Uterus (tissue), 4 donors: Measurements from ENCODE around the gene RASGRP1. TPM values are rescaled to one million over a fixed set of nuclear protein-coding genes. Genes with fewer than 3 reads are reported as not detected.

Source experiments
- DNase-seq, 2 donors: peaks; one replicate each; pipeline ENCODE4 v3.0.0-alpha.2; 2019 to 2020
- H3K27ac ChIP-seq, 2 donors: fragments of 200-600 bp; sonication (generic); 1 replicate in 1 of 2; 2 replicates in 1 of 2; pipeline ENCODE4 v1.5.1; 2016 to 2018
- H3K27me3 ChIP-seq, 2 donors: fragments of 200-600 bp; sonication (generic); one replicate each; pipeline ENCODE4 v1.5.1; 2018 to 2019; ENCODE audit warnings: control low read depth in 1 of 2
- H3K36me3 ChIP-seq, 2 donors: fragments of 200-600 bp; sonication (generic); one replicate each; pipeline ENCODE4 v1.5.1; 2019; ENCODE audit warnings: control low read depth in 1 of 2
- H3K4me1 ChIP-seq, 2 donors: fragments of 200-600 bp; sonication (generic); one replicate each; pipeline ENCODE4 v1.5.1; 2018 to 2019; ENCODE audit warnings: control low read depth in 1 of 2
- H3K4me3 ChIP-seq, 2 donors: fragments of 200-600 bp; sonication (generic); 1 replicate in 1 of 2; 2 replicates in 1 of 2; pipeline ENCODE4 v1.5.1; 2018 to 2019; ENCODE audit warnings: mild to moderate bottlenecking in 1 of 2
- H3K9me3 ChIP-seq, 2 donors: fragments of 200-600 bp; sonication (generic); one replicate each; pipeline ENCODE4 v1.5.1; 2019; ENCODE audit warnings: control low read depth in 1 of 2
- POLR2A ChIP-seq, 2 donors: fragments of 450-650 bp; IDR thresholded peaks; one replicate each; pipeline ENCODE4 v1.6.1; 2016; ENCODE audit warnings: antibody characterized with exemption in 2 of 2, mild to moderate bottlenecking in 1 of 2, moderate library complexity in 1 of 2
- intact Hi-C: fragments of 100-400 bp; cut with DNase I; formaldehyde crosslinking; loops from one replicate; pipeline ENCODE4 v1.15.1; 2023; ENCODE audit warnings: low total_unique reads
- total RNA-seq, 4 donors: library from RNA; depleted of rRNA in 3 of 4; stranded (reverse); fragments of >200 nt in 3 of 4; gene quantifications; one replicate each; pipeline versions ENCODE4 v1.1.0 to v1.2.4, GENCODE V29; 2014 to 2023
- TF ChIP-seq, protein P1 (sequence below), 4 experiments: fragments of 200-600 bp in 2 of 4; fragments of 450-650 bp in 2 of 4; sonication (generic) in 2 of 4; IDR thresholded peaks; one replicate each; pipeline ENCODE4 v1.5.1; 2016 to 2019; ENCODE audit warnings: antibody characterized with exemption in 4 of 4, mild to moderate bottlenecking in 2 of 4, moderate library complexity in 1 of 4
- donor health status: DM: yes; HTN: yes; CAD: no.

Gene RASGRP1
- total RNA-seq, 4 donors from 2014 or later = under 0.01 to 0.82 (median 0.48) TPM; not detected in 1

DNA sequence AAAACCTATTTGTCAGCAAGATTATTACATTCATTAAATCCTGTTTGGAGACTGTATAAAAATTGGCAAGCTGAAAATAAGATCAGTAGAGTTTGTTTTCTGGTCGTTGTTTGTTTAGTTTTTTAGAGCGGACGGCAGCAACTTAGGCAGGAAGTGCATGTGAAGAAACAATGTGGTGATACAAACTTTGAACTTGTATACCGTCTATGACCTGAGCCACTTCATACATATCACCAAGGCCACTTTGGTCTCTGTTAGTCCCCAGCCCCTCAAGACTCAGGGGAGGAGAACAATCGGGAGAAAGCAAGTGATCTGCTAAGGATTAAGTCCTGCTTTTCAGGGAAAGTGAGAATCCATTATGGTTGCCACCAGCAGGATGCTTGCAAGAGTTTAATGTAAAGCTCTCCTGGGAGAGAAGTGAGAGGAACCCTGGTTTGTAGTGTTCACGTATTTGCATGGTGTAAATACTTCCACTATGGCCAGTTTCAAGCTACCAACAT is 31.1 kb downstream of the RASGRP1 start:
- no peaks in the 10 kb centered on the region for H3K9me3 ChIP-seq
- H3K27me3 ChIP-seq = no peaks in the 10 kb centered on the region
- intact Hi-C loops = no loop called here
- TF ChIP-seq, protein P1, sequence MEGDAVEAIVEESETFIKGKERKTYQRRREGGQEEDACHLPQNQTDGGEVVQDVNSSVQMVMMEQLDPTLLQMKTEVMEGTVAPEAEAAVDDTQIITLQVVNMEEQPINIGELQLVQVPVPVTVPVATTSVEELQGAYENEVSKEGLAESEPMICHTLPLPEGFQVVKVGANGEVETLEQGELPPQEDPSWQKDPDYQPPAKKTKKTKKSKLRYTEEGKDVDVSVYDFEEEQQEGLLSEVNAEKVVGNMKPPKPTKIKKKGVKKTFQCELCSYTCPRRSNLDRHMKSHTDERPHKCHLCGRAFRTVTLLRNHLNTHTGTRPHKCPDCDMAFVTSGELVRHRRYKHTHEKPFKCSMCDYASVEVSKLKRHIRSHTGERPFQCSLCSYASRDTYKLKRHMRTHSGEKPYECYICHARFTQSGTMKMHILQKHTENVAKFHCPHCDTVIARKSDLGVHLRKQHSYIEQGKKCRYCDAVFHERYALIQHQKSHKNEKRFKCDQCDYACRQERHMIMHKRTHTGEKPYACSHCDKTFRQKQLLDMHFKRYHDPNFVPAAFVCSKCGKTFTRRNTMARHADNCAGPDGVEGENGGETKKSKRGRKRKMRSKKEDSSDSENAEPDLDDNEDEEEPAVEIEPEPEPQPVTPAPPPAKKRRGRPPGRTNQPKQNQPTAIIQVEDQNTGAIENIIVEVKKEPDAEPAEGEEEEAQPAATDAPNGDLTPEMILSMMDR (IDR thresholded peaks at IDR 0.05) = no peak
- TF ChIP-seq POLR2A (IDR thresholded peaks at IDR 0.05) = no peak
- no peaks in the 10 kb centered on the region for H3K4me1 ChIP-seq
- no peaks in the 10 kb centered on the region for H3K36me3 ChIP-seq
- no peak overlapping the region for H3K4me3 ChIP-seq
- no peak for DNase-seq
- H3K27ac ChIP-seq = no peak overlapping the region

DNA sequence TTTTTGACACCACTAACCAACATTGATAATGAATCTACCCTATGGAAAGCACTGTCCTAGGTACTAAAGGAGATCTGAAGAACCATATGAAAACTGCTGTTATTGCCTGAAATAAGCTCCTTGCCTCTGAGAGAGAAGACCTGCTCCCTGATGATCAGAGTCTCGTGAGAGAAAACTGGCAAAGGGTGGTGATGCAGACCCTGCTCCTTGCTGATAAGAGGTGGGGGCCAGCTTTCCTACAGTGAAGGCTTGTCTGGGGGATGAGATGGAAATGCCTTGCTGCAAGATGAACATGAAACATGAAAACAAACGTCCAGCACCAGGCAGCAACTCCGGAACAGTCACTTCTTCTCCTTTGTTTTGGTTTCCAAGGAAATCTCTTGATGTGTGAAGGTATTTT is 31.9 kb downstream of the RASGRP1 start:
- intact Hi-C loops = no loop called here
- H3K36me3 ChIP-seq = no peaks in the 10 kb centered on the region
- no peak for DNase-seq
- no peak for TF ChIP-seq POLR2A (IDR thresholded peaks at IDR 0.05)
- TF ChIP-seq, protein P1 (IDR thresholded peaks at IDR 0.05) = no peak
- no peaks in the 10 kb centered on the region for H3K4me1 ChIP-seq
- no peaks in the 10 kb centered on the region for H3K9me3 ChIP-seq
- H3K27ac ChIP-seq = no peak overlapping the region
- no peak overlapping the region for H3K4me3 ChIP-seq
- H3K27me3 ChIP-seq = no peaks in the 10 kb centered on the region

DNA sequence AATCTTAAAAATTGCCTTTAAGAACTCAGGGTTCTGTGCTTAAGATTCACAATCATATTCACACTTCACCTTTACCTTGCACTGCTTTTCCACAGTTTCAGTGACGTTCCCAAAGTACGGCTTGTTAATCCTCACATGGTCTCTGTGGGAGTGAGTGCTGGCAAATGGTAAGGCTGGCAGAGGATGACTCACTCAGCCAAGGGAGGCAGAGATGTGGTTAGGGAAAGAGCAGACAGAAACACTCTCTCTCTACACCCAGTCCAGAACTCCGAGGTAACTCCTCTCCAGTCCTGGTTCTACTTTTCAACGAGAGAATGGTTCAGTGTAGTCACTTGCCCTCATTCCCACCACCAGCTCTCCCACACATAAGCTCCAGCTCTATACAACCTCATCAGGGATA is 33.1 kb downstream of the RASGRP1 start:
- Histone ChIP-seq H3K36me3 (no peaks in the 10 kb centered on the region), H3K9me3 (no peaks in the 10 kb centered on the region), H3K27me3 (no peaks in the 10 kb centered on the region), H3K4me1 (no peaks in the 10 kb centered on the region), H3K4me3 (no peak overlapping the region), H3K27ac (no peak overlapping the region)
- no peak for DNase-seq
- intact Hi-C loops = no loop called here
- TF ChIP-seq, protein P1 (IDR thresholded peaks at IDR 0.05) = no peak
- no peak for TF ChIP-seq POLR2A (IDR thresholded peaks at IDR 0.05)

DNA sequence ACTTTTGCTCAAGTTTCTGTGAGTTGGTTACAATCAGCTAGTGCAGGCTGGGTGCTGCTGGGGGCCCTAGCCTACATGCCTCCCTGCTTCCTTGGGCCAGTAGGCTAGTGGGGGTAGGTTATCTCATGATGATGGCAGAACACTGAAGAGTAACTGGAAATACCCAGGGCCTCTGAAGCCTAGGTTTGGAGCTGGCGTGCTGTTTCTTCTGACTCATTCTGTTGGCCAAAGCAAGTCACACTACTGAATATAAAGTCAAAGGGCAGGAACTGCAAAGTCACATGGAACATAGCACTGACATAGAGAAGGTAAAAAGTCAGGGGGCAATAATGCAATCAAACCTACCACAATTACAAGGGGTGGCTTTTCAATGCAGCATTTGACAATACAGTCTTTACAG is 34.5 kb downstream of the RASGRP1 start:
- DNase-seq = no peak
- Histone ChIP-seq H3K27ac (no peak overlapping the region), H3K4me1 (no peaks in the 10 kb centered on the region), H3K9me3 (no peaks in the 10 kb centered on the region), H3K36me3 (no peaks in the 10 kb centered on the region), H3K4me3 (no peak overlapping the region), H3K27me3 (no peaks in the 10 kb centered on the region)
- TF ChIP-seq, protein P1 (IDR thresholded peaks at IDR 0.05) = no peak
- no peak for TF ChIP-seq POLR2A (IDR thresholded peaks at IDR 0.05)
- intact Hi-C loops = no loop called here

DNA sequence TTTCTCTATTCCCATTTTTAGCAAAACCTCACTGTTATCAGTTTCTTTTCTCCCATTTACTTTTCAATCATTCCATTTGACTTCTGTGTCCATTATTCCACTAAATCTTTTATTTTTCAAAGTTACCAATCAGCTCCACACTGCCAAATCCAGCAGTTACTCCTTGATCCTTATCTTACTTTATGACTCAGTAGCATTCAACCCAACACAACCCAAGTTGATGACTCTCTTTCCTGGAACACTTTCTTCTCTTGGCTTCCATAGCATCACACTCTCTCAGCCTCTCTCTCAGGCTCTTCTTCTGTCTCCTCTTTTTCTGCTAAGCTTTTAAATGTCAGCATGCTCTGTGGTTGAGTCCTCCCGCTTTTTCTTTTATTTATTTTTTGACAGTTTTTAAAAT is 36.3 kb downstream of the RASGRP1 start:
- no peaks in the 10 kb centered on the region for H3K36me3 ChIP-seq
- no peak overlapping the region for H3K4me3 ChIP-seq
- intact Hi-C loops = no loop called here
- DNase-seq = no peak
- H3K9me3 ChIP-seq = no peaks in the 10 kb centered on the region
- H3K27ac ChIP-seq = no peak overlapping the region
- H3K27me3 ChIP-seq = no peaks in the 10 kb centered on the region
- TF ChIP-seq, protein P1 (IDR thresholded peaks at IDR 0.05) = no peak
- no peak for TF ChIP-seq POLR2A (IDR thresholded peaks at IDR 0.05)
- H3K4me1 ChIP-seq = no peaks in the 10 kb centered on the region
